Measurements from ENCODE around the gene INPP5K.

DNA sequence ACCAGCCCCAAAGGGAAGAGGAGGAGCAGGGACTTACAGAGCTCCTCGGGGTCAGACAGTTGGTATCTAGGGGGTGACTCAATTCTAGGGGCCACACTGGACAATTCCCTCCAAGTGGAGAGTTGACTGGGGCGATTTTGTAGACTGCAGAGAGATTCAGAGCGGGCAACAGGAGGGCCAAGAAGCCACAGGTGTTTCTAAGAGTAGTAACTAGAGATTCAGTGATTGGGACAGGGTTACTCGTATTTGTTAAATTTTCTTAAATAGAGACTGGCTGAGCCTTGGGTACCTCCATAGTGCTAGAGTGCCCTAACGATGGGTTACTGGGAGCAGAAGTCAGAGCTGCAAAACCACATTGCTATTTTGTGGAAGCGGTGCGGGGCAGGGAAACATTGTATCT is 3.3 kb upstream of the INPP5K start:
- TF ChIP-seq POLR2AphosphoS5 (IDR thresholded peaks at IDR 0.05) (no peak), EP300 (IDR thresholded peaks at IDR 0.05) (no peak)
- TF ChIP-seq, protein P1, sequence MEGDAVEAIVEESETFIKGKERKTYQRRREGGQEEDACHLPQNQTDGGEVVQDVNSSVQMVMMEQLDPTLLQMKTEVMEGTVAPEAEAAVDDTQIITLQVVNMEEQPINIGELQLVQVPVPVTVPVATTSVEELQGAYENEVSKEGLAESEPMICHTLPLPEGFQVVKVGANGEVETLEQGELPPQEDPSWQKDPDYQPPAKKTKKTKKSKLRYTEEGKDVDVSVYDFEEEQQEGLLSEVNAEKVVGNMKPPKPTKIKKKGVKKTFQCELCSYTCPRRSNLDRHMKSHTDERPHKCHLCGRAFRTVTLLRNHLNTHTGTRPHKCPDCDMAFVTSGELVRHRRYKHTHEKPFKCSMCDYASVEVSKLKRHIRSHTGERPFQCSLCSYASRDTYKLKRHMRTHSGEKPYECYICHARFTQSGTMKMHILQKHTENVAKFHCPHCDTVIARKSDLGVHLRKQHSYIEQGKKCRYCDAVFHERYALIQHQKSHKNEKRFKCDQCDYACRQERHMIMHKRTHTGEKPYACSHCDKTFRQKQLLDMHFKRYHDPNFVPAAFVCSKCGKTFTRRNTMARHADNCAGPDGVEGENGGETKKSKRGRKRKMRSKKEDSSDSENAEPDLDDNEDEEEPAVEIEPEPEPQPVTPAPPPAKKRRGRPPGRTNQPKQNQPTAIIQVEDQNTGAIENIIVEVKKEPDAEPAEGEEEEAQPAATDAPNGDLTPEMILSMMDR (IDR thresholded peaks at IDR 0.05), result no peak
